HepG2 (cell line): Measurements from ENCODE around the gene IQCN. TPM values are rescaled to one million over a fixed set of nuclear protein-coding genes. Genes with fewer than 3 reads are reported as not detected.

Experiments
- ATAC-seq: fragments of 200-7000 bp; cut with Tn5 transposase; 3 replicates; pipeline ENCODE4 v1.9.1; 2020; ENCODE audit warnings: mild to moderate bottlenecking, moderate library complexity
- BruUV-seq: library from RNA; stranded (reverse); fragments of 400-500 nt; replicated peaks from 2 replicates; lab custom pipeline; 2021; lab: Mats Ljungman, UMichigan
- CTCF ChIA-PET: fragments of 300-600 bp; formaldehyde crosslinking; extraction: SDS; loops from one replicate; lab custom pipeline; 2021; ENCODE audit warnings: low total read pairs, inconsistent platforms, low intra/inter-chr PET ratio; lab: Yijun Ruan, JAX
- POLR2A ChIA-PET: fragments of 350-600 bp; sonication (Branson Sonifier 250); formaldehyde crosslinking; loops from one replicate; lab custom pipeline; 2020; ENCODE audit warnings: antibody characterized with exemption, inconsistent platforms; lab: Yijun Ruan, JAX
- DNase-seq: peaks from one replicate; pipeline ENCODE4 v3.0.0-alpha.2; 2015; ENCODE audit warnings: low spot score
- FAIRE-seq: peaks from 3 replicates; lab custom pipeline; 2011; peaks lifted over from hg19 to GRCh38; lab: Jason Lieb, UNC
- H2AFZ ChIP-seq: one replicate; pipeline ENCODE4 v1.6.1; 2011; ENCODE audit warnings: low read length, inconsistent platforms
- H3K27ac ChIP-seq: fragments of 300-600 bp; 3 replicates; pipeline ENCODE4 v1.8.0; 2011; ENCODE audit warnings: mixed run types, mild to moderate bottlenecking, mixed read lengths, low read length, inconsistent platforms; ENCODE audit not compliant: insufficient read depth; ENCODE audit errors: extremely low read length
- H3K27me3 ChIP-seq, 2 experiments: fragments of 200-600 bp in 1 of 2; 2 replicates in 1 of 2; 3 replicates in 1 of 2; pipeline versions ENCODE4 v1.6.0 to v1.8.0; 2011; ENCODE audit warnings: low read length in 2 of 2, mild to moderate bottlenecking in 2 of 2, moderate library complexity in 2 of 2, inconsistent platforms in 1 of 2; ENCODE audit not compliant: insufficient read depth in 2 of 2, control insufficient read depth in 1 of 2
- H3K36me3 ChIP-seq, 2 experiments: fragments of 200-600 bp in 1 of 2; replicated peaks in 1 of 2; 2 replicates in 1 of 2; 3 replicates in 1 of 2; pipeline versions ENCODE4 v1.5.1 to v1.8.0; 2011; ENCODE audit warnings: low read length in 2 of 2, inconsistent platforms in 1 of 2; ENCODE audit not compliant: insufficient read depth in 2 of 2, control insufficient read depth in 1 of 2
- H3K4me1 ChIP-seq: 2 replicates; pipeline ENCODE4 v1.5.1; 2012; ENCODE audit warnings: low read length, inconsistent platforms; ENCODE audit not compliant: insufficient read depth
- H3K4me2 ChIP-seq: 2 replicates; pipeline ENCODE4 v1.6.0; 2011; ENCODE audit warnings: low read depth, low read length, inconsistent platforms
- H3K4me3 ChIP-seq, 3 experiments: fragments of 200-600 bp in 1 of 3; sonication (generic), shearing (Covaris generic) in 1 of 3; replicated peaks in 1 of 3; 2 replicates each; pipeline ENCODE4 v1.5.1; 2011 to 2016; ENCODE audit warnings: low read length in 3 of 3, inconsistent platforms in 2 of 3, low read depth in 2 of 3, mild to moderate bottlenecking in 2 of 3, control low read depth in 1 of 3, mixed read lengths in 1 of 3; ENCODE audit not compliant: insufficient read depth in 1 of 3
- H3K79me2 ChIP-seq: one replicate; pipeline ENCODE4 v1.6.1; 2011; ENCODE audit warnings: low read length, inconsistent platforms; ENCODE audit not compliant: insufficient read depth
- H3K9ac ChIP-seq: 2 replicates; pipeline ENCODE4 v1.6.0; 2011; ENCODE audit warnings: mild to moderate bottlenecking, low read depth, low read length, inconsistent platforms; ENCODE audit not compliant: insufficient read depth
- H3K9me3 ChIP-seq: 2 replicates; pipeline ENCODE4 v1.5.1; 2012; ENCODE audit warnings: mild to moderate bottlenecking, low read length
- H4K20me1 ChIP-seq: 2 replicates; pipeline ENCODE4 v1.6.0; 2011; ENCODE audit warnings: inconsistent platforms, mild to moderate bottlenecking, low read length, moderate library complexity; ENCODE audit not compliant: insufficient read depth
- TGIF2 ChIP-seq: IDR thresholded peaks from 2 replicates; pipeline ENCODE4 v1.6.1; 2016; ENCODE audit warnings: control low read depth, missing compliant biosample characterization
- WGBS: methylation state at CpG from one replicate; pipeline ENCODE4 v1.1.6; 2017; ENCODE audit warnings: low lambda C conversion rate; 5-methylcytosine and 5-hydroxymethylcytosine counted together
- in situ Hi-C: cut with HindIII; loops from 2 replicates; pipeline ENCODE4 v1.10.0; 2017; ENCODE audit warnings: low pct_unique_long_range_greater_than_20kb; ENCODE audit not compliant: extremely low pct_ligation_motif_present
- intact Hi-C: fragments of 100-400 bp; cut with micrococcal nuclease; formaldehyde crosslinking; loops from one replicate; pipeline ENCODE4 v1.10.0; 2022; ENCODE audit not compliant: unreplicated experiment
- polyA plus RNA-seq, 8 experiments: library from polyadenylated mRNA; depleted of rRNA in 3 of 8; stranded (reverse) in 7 of 8; unstranded in 1 of 8; fragments of >200 nt; fragmentation: Illumina TruSeq in 4 of 8; extraction: Trizol in 4 of 8; gene quantifications; 2 replicates each; pipeline versions ENCODE4 v1.2.1 to v1.2.3, GENCODE V29; 2011 to 2016; ENCODE audit warnings: low read depth in 4 of 8, missing spikeins in 1 of 8, mixed read lengths in 1 of 8; ENCODE audit not compliant: insufficient read depth in 1 of 8
- total RNA-seq, 5 experiments: library from RNA; depleted of rRNA; stranded (reverse); fragments of >200 nt; fragmentation: Illumina TruSeq; extraction: Trizol; gene quantifications; 2 replicates each; pipeline ENCODE4 v1.2.3, GENCODE V29; 2016; ENCODE audit warnings: low read depth in 1 of 5
- TF ChIP-seq, protein P1 (sequence below): sonication (generic); formaldehyde crosslinking; IDR thresholded peaks from 2 replicates; pipeline ENCODE4 v1.5.1; 2020; ENCODE audit warnings: mild to moderate bottlenecking, missing genetic modification reagents, moderate library complexity
- TF ChIP-seq, protein P2 (sequence below): sonication (generic); formaldehyde crosslinking; IDR thresholded peaks from 2 replicates; pipeline ENCODE4 v1.9.0; 2022; ENCODE audit warnings: low read depth, missing genetic modification reagents

IQCN gene
- total and polyA plus RNA-seq, 2 of the 13 experiments (the other 11 are each of a cell fraction or from before 2014, with no cell fraction given): 0.04 to 0.18 TPM

DNA sequence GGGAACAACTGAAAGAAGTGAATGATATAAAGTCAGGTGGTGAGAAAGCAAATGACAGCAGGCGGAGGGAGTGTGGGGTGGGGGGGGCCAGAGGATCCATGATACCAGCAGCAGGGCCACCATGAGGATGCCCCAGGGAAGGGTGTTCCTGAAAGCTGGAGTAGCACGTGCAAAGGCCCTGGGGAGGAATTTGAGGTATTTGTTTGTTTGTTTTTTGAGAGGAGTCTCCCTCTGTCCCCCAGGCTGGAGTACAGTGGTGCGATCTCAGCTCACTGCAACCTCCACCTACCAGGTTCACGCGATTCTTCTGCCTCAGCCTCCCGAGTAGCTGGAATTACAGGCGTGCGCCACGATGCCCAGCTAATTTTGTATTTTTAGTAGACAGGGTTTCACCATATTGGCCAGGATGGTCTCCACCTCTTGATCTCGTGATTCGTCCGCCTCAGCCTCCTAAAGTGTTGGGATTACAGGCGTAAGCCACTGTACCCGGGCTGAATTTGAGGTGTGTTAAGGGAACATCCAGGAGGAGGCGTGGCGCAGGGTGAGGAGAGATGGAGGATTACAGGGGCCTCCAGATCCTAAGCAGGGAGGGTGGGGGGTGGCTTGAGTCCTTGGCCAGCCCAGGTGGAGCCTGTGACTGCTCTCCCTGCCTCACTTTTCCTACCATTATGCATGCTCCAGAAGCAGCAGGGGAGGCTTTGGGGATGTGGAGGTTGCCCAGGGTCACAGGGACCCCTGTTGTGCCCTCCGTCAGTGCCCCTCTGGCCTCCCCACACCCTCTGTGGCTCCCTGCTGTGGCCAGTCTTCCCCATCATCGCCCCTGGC, 19.6 kb upstream of the IQCN start:
- CTCF ChIA-PET: no interaction called here
- H3K4me2 ChIP-seq: peak overlapping the region; percentile 97
- no peak overlapping the region for H3K27ac ChIP-seq
- no peak overlapping the region for H2AFZ ChIP-seq
- intact Hi-C loops (no loop called here), in situ Hi-C loops (no loop called here)
- H3K36me3 ChIP-seq: no peaks in the 10 kb centered on the region
- peak overlapping the region; percentile 55; the same call in 1 of the 2 replicates for H3K9ac ChIP-seq
- 30% methylated on average over 17 of the region's 18 CpGs for WGBS
- no peaks in the 10 kb centered on the region for H3K27me3 ChIP-seq
- POLR2A ChIA-PET: interaction anchor here (0.6 to 3.1 kb wide), 4 partner anchors 9 to 35 kb away, joined by 3 to 51 read pairs (median 27); partner anchors contain the start of gene JUND
- H3K4me3 ChIP-seq: peak overlapping the region in 2 of 3 experiments; percentile 63 to 79; a peak in 4 of 6 replicates
- H3K9me3 ChIP-seq: no peaks in the 10 kb centered on the region
- 0 out of 2 replicates have a peak, but pooled peaks have one; percentile 21 for TF ChIP-seq TGIF2 (CRISPR knock-in tag)
- TF ChIP-seq, protein P1, sequence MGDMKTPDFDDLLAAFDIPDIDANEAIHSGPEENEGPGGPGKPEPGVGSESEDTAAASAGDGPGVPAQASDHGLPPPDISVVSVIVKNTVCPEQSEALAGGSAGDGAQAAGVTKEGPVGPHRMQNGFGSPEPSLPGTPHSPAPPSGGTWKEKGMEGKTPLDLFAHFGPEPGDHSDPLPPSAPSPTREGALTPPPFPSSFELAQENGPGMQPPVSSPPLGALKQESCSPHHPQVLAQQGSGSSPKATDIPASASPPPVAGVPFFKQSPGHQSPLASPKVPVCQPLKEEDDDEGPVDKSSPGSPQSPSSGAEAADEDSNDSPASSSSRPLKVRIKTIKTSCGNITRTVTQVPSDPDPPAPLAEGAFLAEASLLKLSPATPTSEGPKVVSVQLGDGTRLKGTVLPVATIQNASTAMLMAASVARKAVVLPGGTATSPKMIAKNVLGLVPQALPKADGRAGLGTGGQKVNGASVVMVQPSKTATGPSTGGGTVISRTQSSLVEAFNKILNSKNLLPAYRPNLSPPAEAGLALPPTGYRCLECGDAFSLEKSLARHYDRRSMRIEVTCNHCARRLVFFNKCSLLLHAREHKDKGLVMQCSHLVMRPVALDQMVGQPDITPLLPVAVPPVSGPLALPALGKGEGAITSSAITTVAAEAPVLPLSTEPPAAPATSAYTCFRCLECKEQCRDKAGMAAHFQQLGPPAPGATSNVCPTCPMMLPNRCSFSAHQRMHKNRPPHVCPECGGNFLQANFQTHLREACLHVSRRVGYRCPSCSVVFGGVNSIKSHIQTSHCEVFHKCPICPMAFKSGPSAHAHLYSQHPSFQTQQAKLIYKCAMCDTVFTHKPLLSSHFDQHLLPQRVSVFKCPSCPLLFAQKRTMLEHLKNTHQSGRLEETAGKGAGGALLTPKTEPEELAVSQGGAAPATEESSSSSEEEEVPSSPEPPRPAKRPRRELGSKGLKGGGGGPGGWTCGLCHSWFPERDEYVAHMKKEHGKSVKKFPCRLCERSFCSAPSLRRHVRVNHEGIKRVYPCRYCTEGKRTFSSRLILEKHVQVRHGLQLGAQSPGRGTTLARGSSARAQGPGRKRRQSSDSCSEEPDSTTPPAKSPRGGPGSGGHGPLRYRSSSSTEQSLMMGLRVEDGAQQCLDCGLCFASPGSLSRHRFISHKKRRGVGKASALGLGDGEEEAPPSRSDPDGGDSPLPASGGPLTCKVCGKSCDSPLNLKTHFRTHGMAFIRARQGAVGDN (CRISPR knock-in tag): peak; percentile 31
- TF ChIP-seq, protein P2, sequence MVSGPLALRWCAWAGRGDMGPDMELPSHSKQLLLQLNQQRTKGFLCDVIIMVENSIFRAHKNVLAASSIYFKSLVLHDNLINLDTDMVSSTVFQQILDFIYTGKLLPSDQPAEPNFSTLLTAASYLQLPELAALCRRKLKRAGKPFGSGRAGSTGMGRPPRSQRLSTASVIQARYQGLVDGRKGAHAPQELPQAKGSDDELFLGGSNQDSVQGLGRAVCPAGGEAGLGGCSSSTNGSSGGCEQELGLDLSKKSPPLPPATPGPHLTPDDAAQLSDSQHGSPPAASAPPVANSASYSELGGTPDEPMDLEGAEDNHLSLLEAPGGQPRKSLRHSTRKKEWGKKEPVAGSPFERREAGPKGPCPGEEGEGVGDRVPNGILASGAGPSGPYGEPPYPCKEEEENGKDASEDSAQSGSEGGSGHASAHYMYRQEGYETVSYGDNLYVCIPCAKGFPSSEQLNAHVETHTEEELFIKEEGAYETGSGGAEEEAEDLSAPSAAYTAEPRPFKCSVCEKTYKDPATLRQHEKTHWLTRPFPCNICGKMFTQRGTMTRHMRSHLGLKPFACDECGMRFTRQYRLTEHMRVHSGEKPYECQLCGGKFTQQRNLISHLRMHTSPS: no peak
- ATAC-seq (no peak), DNase-seq (no peak), FAIRE-seq (no peak)
- H3K79me2 ChIP-seq: no peaks in the 10 kb centered on the region
- H3K4me1 ChIP-seq: peaks cover 71% of the 10 kb centered on the region
- BruUV-seq: no TSS peak
- no peaks in the 10 kb centered on the region for H4K20me1 ChIP-seq
